ENCODE data around the gene SLC22A4. TPM values are rescaled to one million over a fixed set of nuclear protein-coding genes. Genes with fewer than 3 reads are reported as not detected.

Gene SLC22A4
- total RNA-seq, 1 experiment from 2014 or later: 0.72 TPM

- Histone ChIP-seq H4K91ac (ENCODE audit: insufficient read length, low read depth, low read length) (no peak overlapping the region), H2AFZ (ENCODE audit: low read length) (no peak overlapping the region), H3K14ac (ENCODE audit: insufficient read depth, low read length) (no peak overlapping the region), H3K27me3 (ENCODE audit: insufficient read depth, low read length) (no peaks in the 10 kb centered on the region), H2BK20ac (ENCODE audit: low read depth, low read length, poor library complexity, severe bottlenecking) (no peak overlapping the region), H4K20me1 (ENCODE audit: control insufficient read depth, insufficient read depth, insufficient read length) (no peaks in the 10 kb centered on the region), H2AK5ac (ENCODE audit: insufficient read length, low read length) (no peak overlapping the region), H3K79me1 (ENCODE audit: insufficient read depth, low read depth, low read length, poor library complexity, severe bottlenecking) (no peaks in the 10 kb centered on the region), H2BK12ac (ENCODE audit: insufficient read length, low read depth, low read length) (no peak overlapping the region), H2BK120ac (ENCODE audit: low read depth, low read length, poor library complexity, severe bottlenecking) (no peak overlapping the region), H3K9me3 (ENCODE audit: control insufficient read depth, low read depth, low read length) (no peaks in the 10 kb centered on the region), H4K5ac (ENCODE audit: insufficient read length, low read depth, low read length) (no peak overlapping the region), H3K9ac (ENCODE audit: extremely low read depth, insufficient read length, low read length) (no peak overlapping the region), H3K4ac (ENCODE audit: low read depth, low read length) (no peak overlapping the region), H3K23me2 (ENCODE audit: insufficient read length, low read depth, low read length, poor library complexity, severe bottlenecking) (no peaks in the 10 kb centered on the region), H3K23ac (ENCODE audit: insufficient read length, low read depth, low read length) (no peak overlapping the region), H2BK5ac (ENCODE audit: insufficient read length, low read length) (no peak overlapping the region), H2BK15ac (ENCODE audit: low read depth, low read length) (no peak overlapping the region), H3K79me2 (ENCODE audit: insufficient read depth, low read length) (no peaks in the 10 kb centered on the region), H3K4me2 (ENCODE audit: insufficient read depth, insufficient read length, low read length) (no peak overlapping the region), H3K18ac (ENCODE audit: insufficient read length, low read depth, low read length) (no peak overlapping the region), H4K8ac (replicated peaks; ENCODE audit: insufficient read length, low read depth, low read length) (no peak overlapping the region), H3K27ac (ENCODE audit: insufficient read length, low read depth, low read length) (no peak overlapping the region), H3T11ph (ENCODE audit: low read length) (no peak overlapping the region), H3K56ac (ENCODE audit: insufficient read length, low read depth, low read length) (no peak overlapping the region), H3K4me1 (ENCODE audit: insufficient read depth, low read length) (no peaks in the 10 kb centered on the region)
- no CpG with 5 or more reads among the region's 1 CpG for WGBS (ENCODE audit: extremely low coverage, insufficient read length, low lambda C conversion rate)
- Mint-ChIP-seq H3K36me3 (ENCODE audit: insufficient read depth in 1 of 3, low read depth in 3 of 3) (no peaks in the 10 kb centered on the region), H3K4me1 (peaks cover 8 to 11% of the 10 kb centered on the region in 2 experiments), H3K9me3 (no peaks in the 10 kb centered on the region), H3K27ac (no peak overlapping the region), H3K27me3 (ENCODE audit: low read depth) (no peaks in the 10 kb centered on the region), H3K4me3 (no peak overlapping the region)
- DNase-seq: no peak
- TF ChIP-seq, protein P1, sequence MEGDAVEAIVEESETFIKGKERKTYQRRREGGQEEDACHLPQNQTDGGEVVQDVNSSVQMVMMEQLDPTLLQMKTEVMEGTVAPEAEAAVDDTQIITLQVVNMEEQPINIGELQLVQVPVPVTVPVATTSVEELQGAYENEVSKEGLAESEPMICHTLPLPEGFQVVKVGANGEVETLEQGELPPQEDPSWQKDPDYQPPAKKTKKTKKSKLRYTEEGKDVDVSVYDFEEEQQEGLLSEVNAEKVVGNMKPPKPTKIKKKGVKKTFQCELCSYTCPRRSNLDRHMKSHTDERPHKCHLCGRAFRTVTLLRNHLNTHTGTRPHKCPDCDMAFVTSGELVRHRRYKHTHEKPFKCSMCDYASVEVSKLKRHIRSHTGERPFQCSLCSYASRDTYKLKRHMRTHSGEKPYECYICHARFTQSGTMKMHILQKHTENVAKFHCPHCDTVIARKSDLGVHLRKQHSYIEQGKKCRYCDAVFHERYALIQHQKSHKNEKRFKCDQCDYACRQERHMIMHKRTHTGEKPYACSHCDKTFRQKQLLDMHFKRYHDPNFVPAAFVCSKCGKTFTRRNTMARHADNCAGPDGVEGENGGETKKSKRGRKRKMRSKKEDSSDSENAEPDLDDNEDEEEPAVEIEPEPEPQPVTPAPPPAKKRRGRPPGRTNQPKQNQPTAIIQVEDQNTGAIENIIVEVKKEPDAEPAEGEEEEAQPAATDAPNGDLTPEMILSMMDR (conservative IDR thresholded peaks at IDR 0.05): no peak
Measured at GRCh38 chr5:132383261-132383660, 89.1 kb downstream of the SLC22A4 start.

Measured in H9 (cell line).